AG04449 (cell line): ENCODE measurements around the gene BEAN1.

Experiments
- CTCF ChIA-PET: fragments of 350-600 bp; formaldehyde crosslinking; extraction: SDS; loops from one replicate; lab custom pipeline; 2021; ENCODE audit warnings: antibody characterized with exemption; lab: Yijun Ruan, JAX
- POLR2A ChIA-PET: fragments of 400-600, 350-600 bp; formaldehyde crosslinking; extraction: SDS; loops from one replicate; lab custom pipeline; 2020; ENCODE audit warnings: antibody characterized with exemption, inconsistent platforms; lab: Yijun Ruan, JAX
- DNase-seq: peaks from one replicate; pipeline ENCODE4 v3.0.0-alpha.2; 2010; ENCODE audit warnings: low read depth, low spot score
- H3K4me3 ChIP-seq: 2 replicates; pipeline ENCODE4 v1.5.1; 2011; ENCODE audit warnings: low read depth, mild to moderate bottlenecking, control low read depth, low read length
- TF ChIP-seq, protein P1 (sequence below): IDR thresholded peaks from one replicate; pipeline ENCODE4 v1.5.1; 2011; ENCODE audit warnings: mild to moderate bottlenecking, moderate library complexity, low read length, control low read depth, inconsistent platforms; ENCODE audit not compliant: insufficient read depth; ENCODE audit errors: missing control alignments

BEAN1 gene

DNA sequence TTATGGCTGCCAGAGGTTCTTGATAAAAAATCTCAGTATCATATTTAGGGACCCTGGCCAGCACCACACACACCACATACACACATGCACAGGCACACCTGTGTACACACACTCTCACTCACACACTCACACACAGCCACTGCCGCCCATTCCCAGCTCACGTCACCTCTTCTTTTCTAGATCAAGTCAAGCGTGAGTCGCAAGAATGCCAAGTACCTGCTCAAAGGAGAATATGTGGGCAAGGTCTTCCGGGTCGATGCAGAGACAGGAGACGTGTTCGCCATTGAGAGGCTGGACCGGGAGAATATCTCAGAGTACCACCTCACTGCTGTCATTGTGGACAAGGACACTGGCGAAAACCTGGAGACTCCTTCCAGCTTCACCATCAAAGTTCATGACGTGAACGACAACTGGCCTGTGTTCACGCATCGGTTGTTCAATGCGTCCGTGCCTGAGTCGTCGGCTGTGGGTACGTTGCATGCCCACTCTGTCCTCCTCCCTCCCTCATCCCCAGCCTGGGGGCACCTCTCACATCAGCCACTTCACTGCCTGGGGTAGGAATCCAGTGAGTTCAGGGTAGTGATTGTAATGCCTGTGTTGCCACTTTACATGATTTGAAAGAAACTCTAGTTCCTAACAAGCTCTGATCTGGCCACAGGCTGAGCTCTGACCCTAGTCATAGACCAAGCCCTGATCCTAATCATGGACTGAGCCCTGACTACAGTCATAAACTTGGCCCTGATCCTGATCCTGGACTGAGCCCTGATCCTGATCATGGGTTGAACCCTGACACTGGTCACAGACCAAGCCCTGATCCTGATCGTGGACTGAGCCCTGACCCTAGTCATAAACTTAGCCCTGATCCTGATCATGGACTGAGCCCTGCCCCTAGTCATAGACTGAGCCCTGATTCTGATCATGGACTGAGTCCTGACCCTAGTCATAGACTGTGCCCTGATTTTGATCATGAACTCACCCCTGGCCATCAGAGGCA, 40.2 kb upstream of the BEAN1 start:
- H3K4me3 ChIP-seq: no peak overlapping the region
- TF ChIP-seq, protein P1, sequence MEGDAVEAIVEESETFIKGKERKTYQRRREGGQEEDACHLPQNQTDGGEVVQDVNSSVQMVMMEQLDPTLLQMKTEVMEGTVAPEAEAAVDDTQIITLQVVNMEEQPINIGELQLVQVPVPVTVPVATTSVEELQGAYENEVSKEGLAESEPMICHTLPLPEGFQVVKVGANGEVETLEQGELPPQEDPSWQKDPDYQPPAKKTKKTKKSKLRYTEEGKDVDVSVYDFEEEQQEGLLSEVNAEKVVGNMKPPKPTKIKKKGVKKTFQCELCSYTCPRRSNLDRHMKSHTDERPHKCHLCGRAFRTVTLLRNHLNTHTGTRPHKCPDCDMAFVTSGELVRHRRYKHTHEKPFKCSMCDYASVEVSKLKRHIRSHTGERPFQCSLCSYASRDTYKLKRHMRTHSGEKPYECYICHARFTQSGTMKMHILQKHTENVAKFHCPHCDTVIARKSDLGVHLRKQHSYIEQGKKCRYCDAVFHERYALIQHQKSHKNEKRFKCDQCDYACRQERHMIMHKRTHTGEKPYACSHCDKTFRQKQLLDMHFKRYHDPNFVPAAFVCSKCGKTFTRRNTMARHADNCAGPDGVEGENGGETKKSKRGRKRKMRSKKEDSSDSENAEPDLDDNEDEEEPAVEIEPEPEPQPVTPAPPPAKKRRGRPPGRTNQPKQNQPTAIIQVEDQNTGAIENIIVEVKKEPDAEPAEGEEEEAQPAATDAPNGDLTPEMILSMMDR: no peak
- ChIA-PET CTCF (interaction anchor here (1.0 to 3.6 kb wide), 4 partner anchors 19 to 30 kb away, joined by 3 to 21 read pairs (median 10); no protein-coding TSS in a partner anchor), POLR2A (no interaction called here)
- DNase-seq: no peak

DNA sequence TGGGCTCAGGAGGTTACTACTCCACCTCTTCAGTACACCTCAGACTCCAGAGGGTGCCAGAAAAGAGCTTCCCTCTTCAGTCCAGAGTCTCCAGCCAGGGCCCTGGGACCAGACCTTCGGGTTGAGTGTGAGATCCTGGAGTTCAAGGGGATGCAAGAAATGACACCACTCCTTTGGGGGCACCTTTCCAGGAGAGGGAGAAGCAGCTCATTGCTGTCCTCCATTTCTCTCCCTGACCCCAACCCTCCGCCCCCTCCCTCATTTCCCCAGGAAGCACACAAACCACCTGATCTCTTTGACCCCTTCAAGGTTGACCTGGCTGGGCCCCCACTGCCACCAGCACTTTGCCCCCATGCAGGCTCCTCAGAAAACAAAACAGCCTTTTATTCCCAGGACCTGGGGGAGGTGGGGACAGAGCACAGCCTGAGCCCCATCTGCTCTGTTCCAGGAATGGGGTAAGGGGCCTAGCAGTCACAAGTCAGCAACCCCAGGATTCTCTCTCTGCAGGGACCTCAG, 39.2 kb upstream of the BEAN1 start:
- TF ChIP-seq, protein P1: no peak
- DNase-seq: no peak
- POLR2A ChIA-PET: no interaction called here
- CTCF ChIA-PET: interaction anchor here (1.0 to 3.6 kb wide), 3 partner anchors 18 to 31 kb away, joined by 3 to 21 read pairs (median 4); no protein-coding TSS in a partner anchor
- no peak overlapping the region for H3K4me3 ChIP-seq

DNA sequence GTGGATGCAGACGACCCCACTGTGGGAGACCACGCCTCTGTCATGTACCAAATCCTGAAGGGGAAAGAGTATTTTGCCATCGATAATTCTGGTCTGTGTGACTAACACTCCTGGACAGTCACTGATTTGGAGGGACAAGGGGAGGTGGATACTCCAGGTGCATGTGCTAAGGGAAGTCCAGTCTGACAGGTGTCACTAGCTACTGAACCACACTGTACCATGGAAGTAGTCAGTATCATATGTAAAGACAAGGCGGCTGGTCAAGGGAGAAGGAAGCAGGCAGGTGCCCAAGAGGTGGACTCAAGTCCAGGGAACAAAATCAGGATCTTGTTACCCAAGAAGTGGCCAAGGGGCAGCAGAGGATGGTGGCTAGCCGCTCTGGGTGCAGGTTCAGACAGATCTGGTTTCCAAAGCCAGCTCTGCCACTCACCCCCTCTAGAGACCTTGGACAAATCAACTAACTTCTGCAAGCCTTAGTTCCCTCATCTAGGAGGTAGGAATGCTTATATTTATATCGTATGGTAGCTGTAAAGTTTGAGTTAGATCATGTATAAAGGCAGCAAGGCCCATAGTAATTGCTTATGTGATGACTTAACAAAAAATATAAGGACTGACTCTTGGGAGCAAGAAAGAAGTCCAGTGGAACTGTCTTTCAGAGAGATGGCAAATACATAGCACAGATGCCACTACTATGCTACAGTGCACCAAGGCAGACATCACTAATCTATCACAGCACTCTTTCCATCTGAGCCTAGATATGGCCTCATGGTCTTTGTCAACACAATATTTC, 38.5 kb upstream of the BEAN1 start:
- DNase-seq: no peak
- TF ChIP-seq, protein P1: no peak
- CTCF ChIA-PET: interaction anchor here (0.7 to 3.6 kb wide), 4 partner anchors 17 to 32 kb away, joined by 3 to 21 read pairs (median 4); no protein-coding TSS in a partner anchor
- H3K4me3 ChIP-seq: no peak overlapping the region
- POLR2A ChIA-PET: no interaction called here

DNA sequence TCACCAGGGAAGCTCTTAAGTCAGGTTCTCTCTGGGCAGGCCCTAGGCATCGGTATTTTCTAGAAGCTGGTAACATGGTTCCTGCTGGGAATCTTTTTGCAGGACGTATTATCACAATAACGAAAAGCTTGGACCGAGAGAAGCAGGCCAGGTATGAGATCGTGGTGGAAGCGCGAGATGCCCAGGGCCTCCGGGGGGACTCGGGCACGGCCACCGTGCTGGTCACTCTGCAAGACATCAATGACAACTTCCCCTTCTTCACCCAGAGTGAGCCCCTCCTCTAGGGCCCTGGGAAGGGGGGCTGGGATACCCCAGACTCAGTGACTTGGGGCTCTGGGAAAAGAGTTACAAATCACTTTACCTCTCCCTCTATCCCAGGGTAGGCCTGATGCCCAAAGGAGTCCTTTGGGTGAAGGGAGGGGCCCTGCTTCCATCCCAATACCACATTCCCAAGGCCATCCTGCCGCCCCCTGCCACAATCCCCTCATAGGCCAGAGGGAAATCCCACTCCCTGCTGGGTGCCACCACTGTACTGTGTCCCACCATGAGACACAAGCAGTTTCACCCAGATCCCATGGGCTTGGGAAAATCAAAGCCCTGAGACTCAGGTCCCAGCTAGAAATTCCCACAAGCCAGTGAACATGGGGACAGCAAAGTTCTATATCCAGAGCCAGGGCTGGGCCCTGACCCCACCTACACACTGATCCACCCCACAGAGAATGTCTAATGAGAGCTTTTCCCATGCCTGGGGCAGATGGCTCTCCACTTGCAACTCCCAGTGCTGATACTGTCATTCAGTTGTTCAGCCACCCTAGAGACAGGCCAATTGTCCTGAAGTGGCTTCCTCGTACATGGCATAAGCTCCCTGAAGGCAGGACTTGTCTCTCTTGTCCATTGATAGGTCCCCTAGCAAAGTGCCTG, 37.6 kb upstream of the BEAN1 start:
- ChIA-PET CTCF (interaction anchor here (0.7 to 3.6 kb wide), 4 partner anchors 11 to 31 kb away, joined by 3 to 21 read pairs (median 3); no protein-coding TSS in a partner anchor), POLR2A (no interaction called here)
- DNase-seq: no peak
- TF ChIP-seq, protein P1: no peak
- no peak overlapping the region for H3K4me3 ChIP-seq

DNA sequence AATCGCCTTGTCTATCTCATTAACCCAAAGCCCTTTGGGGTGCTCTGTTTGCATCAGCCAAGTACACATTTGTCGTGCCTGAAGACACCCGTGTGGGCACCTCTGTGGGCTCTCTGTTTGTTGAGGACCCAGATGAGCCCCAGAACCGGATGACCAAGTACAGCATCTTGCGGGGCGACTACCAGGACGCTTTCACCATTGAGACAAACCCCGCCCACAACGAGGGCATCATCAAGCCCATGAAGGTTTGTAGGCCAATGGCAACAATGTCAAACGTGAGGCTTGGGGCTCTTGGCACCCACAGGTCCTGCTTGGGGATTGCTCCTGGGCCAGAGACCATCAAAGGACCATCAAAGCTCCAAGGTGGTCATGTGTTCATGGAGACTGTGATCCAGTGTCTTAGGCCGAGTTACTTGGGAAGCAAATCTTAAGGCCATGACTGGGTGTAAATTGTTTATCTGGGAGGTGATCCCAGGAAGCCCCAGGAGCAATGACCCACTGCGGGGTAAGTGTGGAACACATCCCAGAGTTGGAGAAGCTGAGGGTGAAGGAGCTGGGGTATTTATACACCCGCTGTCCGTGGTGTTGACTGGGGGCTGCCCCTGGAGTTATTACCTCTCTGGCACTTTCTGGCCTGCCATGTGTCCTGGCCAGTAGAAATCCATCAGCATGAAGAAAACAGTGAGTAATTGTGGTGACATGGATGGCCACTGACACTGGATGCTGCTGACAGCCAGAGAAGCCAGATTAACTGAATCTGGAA, 36.6 kb upstream of the BEAN1 start:
- CTCF ChIA-PET: interaction anchor here (1.0 to 3.6 kb wide), 3 partner anchors 12 to 32 kb away, joined by 3 to 21 read pairs (median 3); no protein-coding TSS in a partner anchor

More for the DNA sequence above, 36.6 kb upstream of the BEAN1 start:
- no peak overlapping the region for H3K4me3 ChIP-seq
- POLR2A ChIA-PET: no interaction called here
- DNase-seq: no peak
- TF ChIP-seq, protein P1: no peak
